Measurements from ENCODE around the gene BMAL2. TPM values are rescaled to one million over a fixed set of nuclear protein-coding genes. Genes with fewer than 3 reads are reported as not detected.

BMAL2 gene
- total and polyA plus RNA-seq, 12 donors = 0.40 to 2.5 (median 1.1) TPM

- Histone ChIP-seq H3K4me3 (peak overlapping the region in 1 of 4 donors; percentile 78), H3K36me3 (replicated peaks in 1 of 2) (no peaks in the 10 kb centered on the region), H3K4me1 (replicated peaks in 1 of 2) (peaks cover 7 to 18% of the 10 kb centered on the region in 2 donors), H3K27me3 (no peaks in the 10 kb centered on the region), H3K27ac (no peak overlapping the region), H3K9me3 (replicated peaks in 1 of 3) (no peaks in the 10 kb centered on the region)
- intact Hi-C loops (cut with DNase I) = no loop called here
- DNase-seq = no peak
- WGBS, 4 donors = 32 to 57% (median 46%) methylated on average over 3 of the region's 3 CpGs
- TF ChIP-seq POLR2A (IDR thresholded peaks at IDR 0.05) (no peak), CTCF (IDR thresholded peaks at IDR 0.05) (no peak)
Measured at GRCh38 chr12:27331927-27332324, 710 bp upstream of the BMAL2 start.

- H3K27ac ChIP-seq = no peak overlapping the region
Measured at GRCh38 chr12:27332407-27332713, 276 bp upstream of the BMAL2 start.

GRCh38 chr12:27333403-27334009, 870 bp downstream of the BMAL2 start:
- DNase-seq = peak in 6 of 7 donors; percentile 8 to 26 (median 20)
- peak overlapping the region in 2 of 4 donors; percentile 3 to 78 for H3K4me3 ChIP-seq
- no peak overlapping the region for H3K27ac ChIP-seq
- H3K9me3 ChIP-seq (replicated peaks in 1 of 3) = no peaks in the 10 kb centered on the region
- H3K4me1 ChIP-seq (replicated peaks in 1 of 2) = peaks cover 7 to 18% of the 10 kb centered on the region in 2 donors
- WGBS, 4 donors = 2 to 13% (median 3%) methylated on average over 6 to 40 of the region's 40 CpGs
- no peaks in the 10 kb centered on the region for H3K36me3 ChIP-seq (replicated peaks in 1 of 2)
- TF ChIP-seq CTCF (IDR thresholded peaks at IDR 0.05) (no peak), POLR2A (IDR thresholded peaks at IDR 0.05) (no peak)
- intact Hi-C loops (cut with DNase I) = no loop called here
- H3K27me3 ChIP-seq = no peaks in the 10 kb centered on the region

More at GRCh38 chr12:27332407-27332713, 276 bp upstream of the BMAL2 start:
- peak overlapping the region in 2 of 4 donors; percentile 3 to 78 for H3K4me3 ChIP-seq
- TF ChIP-seq CTCF (IDR thresholded peaks at IDR 0.05) (no peak), POLR2A (IDR thresholded peaks at IDR 0.05) (no peak)
- intact Hi-C loops (cut with DNase I) = no loop called here
- H3K36me3 ChIP-seq (replicated peaks in 1 of 2) = no peaks in the 10 kb centered on the region
- no peaks in the 10 kb centered on the region for H3K9me3 ChIP-seq (replicated peaks in 1 of 3)
- no peak for DNase-seq
- peaks cover 7 to 18% of the 10 kb centered on the region in 2 donors for H3K4me1 ChIP-seq (replicated peaks in 1 of 2)
- H3K27me3 ChIP-seq = no peaks in the 10 kb centered on the region
- WGBS, 4 donors = 8 to 14% (median 11%) methylated on average over 9 to 10 of the region's 10 CpGs

- no peaks in the 10 kb centered on the region for H3K36me3 ChIP-seq (replicated peaks in 1 of 2)
- no peak overlapping the region for H3K4me3 ChIP-seq
- no peak for TF ChIP-seq CTCF (IDR thresholded peaks at IDR 0.05)
- no peak for DNase-seq
- WGBS, 4 donors = 72 to 79% (median 75%) methylated on average over 7 of the region's 7 CpGs
- intact Hi-C loops (cut with DNase I) = no loop called here
- no peak overlapping the region for H3K27ac ChIP-seq
- H3K4me1 ChIP-seq (replicated peaks in 1 of 2) = peaks cover 7 to 18% of the 10 kb centered on the region in 2 donors
- no peaks in the 10 kb centered on the region for H3K27me3 ChIP-seq
- H3K9me3 ChIP-seq (replicated peaks in 1 of 3) = no peaks in the 10 kb centered on the region
Measured at GRCh38 chr12:27334042-27334720, 1.5 kb downstream of the BMAL2 start.
